COLO668 (cell line): ENCODE data around the gene CC2D2A.

Source experiments
- DNase-seq: peaks from one replicate; lab custom pipeline; 2025; ENCODE audit not compliant: unreplicated experiment; lab: John Stamatoyannopoulos, UW

The CC2D2A gene

GRCh38 chr4:15636818-15637217, 167.1 kb downstream of the CC2D2A start:
- DNase-seq, result no peak

GRCh38 chr4:15638418-15638817, 168.7 kb downstream of the CC2D2A start:
- DNase-seq, result no peak

- no peak for DNase-seq
These were observed 178.9 kb downstream of the CC2D2A start for GRCh38 chr4:15648600-15648999.

- peak; percentile 19 for DNase-seq
These were observed 180.3 kb downstream of the CC2D2A start for GRCh38 chr4:15649914-15650545.
